Measurements from ENCODE around the gene ZDHHC7. TPM values are rescaled to one million over a fixed set of nuclear protein-coding genes. Genes with fewer than 3 reads are reported as not detected.

The ZDHHC7 gene
- total RNA-seq, 3 donors from 2014 or later: 38.7 to 69.6 (median 41.1) TPM

DNA sequence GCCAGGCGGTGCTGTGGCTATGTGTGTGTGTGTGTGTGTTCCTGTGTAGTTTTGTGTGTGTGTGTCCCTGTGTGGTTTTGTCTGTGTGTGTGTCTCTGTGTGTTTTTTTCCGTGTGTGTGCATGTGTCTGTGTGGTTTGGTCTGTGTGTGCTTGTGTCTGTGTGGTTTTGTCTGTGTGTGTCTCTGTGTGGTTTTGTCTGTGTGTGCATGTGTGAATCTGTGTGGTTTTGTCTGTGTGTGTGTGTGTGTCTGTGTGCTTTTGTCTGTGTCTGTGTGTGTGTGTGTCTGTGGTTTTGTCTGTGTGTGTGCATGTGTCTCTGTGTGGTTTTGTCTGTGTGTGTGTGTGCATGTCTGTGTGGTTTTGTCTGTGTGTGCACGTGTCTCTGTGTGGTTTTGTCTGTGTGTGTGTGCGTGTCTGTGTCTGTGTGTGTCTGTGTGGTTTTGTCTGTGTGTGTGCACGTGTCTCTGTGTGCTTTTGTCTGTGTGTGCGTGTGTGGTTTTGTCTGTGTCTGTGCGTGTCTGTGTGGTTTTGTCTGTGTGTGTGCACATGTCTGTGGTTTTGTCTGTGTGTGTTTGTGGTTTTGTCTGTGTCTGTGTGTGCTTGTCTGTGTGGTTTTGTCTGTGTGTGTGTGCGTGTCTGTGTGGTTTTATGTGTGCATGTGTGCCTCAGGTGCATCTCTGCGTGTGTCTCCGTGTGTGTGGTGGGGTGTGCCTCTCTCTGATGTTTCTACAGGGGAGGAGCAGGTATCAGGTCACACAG, 62.3 kb downstream of the ZDHHC7 start:
- intact Hi-C loops (cut with DNase I; ENCODE audit: low total_unique reads): no loop called here
- Histone ChIP-seq H3K4me1 (no peaks in the 10 kb centered on the region), H3K9me3 (no peaks in the 10 kb centered on the region), H3K4me3 (no peak overlapping the region), H3K36me3 (no peaks in the 10 kb centered on the region), H3K27me3 (no peaks in the 10 kb centered on the region), H3K27ac (no peak overlapping the region)
- no peak for DNase-seq (ENCODE audit: low spot score in 2 of 2)
- TF ChIP-seq POLR2AphosphoS5 (IDR thresholded peaks at IDR 0.05): no peak
- TF ChIP-seq, protein P1, sequence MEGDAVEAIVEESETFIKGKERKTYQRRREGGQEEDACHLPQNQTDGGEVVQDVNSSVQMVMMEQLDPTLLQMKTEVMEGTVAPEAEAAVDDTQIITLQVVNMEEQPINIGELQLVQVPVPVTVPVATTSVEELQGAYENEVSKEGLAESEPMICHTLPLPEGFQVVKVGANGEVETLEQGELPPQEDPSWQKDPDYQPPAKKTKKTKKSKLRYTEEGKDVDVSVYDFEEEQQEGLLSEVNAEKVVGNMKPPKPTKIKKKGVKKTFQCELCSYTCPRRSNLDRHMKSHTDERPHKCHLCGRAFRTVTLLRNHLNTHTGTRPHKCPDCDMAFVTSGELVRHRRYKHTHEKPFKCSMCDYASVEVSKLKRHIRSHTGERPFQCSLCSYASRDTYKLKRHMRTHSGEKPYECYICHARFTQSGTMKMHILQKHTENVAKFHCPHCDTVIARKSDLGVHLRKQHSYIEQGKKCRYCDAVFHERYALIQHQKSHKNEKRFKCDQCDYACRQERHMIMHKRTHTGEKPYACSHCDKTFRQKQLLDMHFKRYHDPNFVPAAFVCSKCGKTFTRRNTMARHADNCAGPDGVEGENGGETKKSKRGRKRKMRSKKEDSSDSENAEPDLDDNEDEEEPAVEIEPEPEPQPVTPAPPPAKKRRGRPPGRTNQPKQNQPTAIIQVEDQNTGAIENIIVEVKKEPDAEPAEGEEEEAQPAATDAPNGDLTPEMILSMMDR (IDR thresholded peaks at IDR 0.05): no peak
- no peak for TF ChIP-seq POLR2A (IDR thresholded peaks at IDR 0.05)

DNA sequence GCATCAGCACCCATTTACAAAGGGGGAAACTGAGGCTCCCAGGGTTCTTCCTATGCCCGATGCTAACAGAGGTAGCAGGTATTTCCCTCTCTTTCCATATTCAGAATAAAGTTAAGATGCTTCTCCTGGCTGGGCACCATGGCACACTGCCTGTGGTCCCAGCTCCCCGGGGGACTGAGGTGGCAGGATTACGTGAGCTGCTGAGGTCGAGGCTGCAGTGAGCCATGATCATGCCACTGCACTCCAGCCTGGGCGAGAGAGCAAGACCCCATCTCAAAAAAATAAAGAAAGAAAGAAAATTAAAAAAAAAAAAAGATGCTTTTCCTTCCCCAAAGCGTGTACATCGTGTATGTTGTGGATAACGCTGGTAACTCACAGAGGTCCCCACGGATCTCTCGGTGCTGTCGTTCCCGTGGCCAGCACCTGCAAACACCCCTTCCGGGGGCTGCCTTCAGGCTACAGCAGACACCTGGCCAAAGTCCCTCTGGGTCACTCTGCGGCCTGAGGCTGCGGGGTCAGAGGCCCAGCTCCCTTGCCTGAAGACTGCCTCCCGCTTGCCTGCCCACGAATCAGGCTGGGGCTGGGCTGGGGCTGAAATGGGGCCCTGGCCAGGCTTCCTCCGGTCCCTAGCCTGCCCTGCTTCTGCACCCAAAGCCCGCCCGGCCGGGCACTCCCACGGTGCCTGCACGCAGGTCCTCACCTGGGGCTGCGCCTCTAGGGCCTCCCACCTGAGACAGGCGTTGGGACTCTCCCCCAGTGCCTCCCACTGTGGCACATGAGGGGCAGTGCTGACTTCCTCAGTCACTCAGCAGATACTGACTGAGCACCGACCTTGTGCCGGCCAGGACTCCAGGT, 63.1 kb downstream of the ZDHHC7 start:
- no peaks in the 10 kb centered on the region for H3K4me1 ChIP-seq
- intact Hi-C loops (cut with DNase I; ENCODE audit: low total_unique reads): no loop called here
- no peak for DNase-seq (ENCODE audit: low spot score in 2 of 2)
- peaks cover 0 to 1% of the 10 kb centered on the region in 2 donors for H3K9me3 ChIP-seq
- TF ChIP-seq POLR2A (IDR thresholded peaks at IDR 0.05) (no peak), POLR2AphosphoS5 (IDR thresholded peaks at IDR 0.05) (no peak)
- TF ChIP-seq, protein P1 (IDR thresholded peaks at IDR 0.05): no peak
- no peaks in the 10 kb centered on the region for H3K36me3 ChIP-seq
- H3K27me3 ChIP-seq: no peaks in the 10 kb centered on the region
- H3K27ac ChIP-seq: no peak overlapping the region
- H3K4me3 ChIP-seq: no peak overlapping the region

DNA sequence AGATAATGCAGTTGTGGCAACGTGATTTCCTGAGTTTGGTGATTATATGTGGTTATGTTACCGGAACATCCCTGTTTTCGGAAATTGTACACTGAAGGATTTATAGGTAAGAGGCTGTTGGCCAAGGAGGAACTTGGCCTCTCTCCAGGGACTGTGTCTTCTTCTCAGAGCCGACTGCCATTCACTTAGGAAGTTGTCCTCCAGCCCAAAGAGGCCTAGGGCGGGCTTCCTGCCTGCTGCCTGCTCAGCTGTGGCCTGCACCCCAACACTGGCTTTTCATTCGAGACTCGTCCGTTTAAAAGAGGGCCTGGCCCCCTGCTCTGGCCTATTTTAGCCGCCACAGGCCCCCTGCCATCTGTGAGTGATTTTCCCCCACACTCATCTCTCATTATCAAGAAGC, 64.3 kb downstream of the ZDHHC7 start:
- H3K27ac ChIP-seq: no peak overlapping the region
- H3K4me1 ChIP-seq: no peaks in the 10 kb centered on the region
- no peak overlapping the region for H3K4me3 ChIP-seq
- intact Hi-C loops (cut with DNase I; ENCODE audit: low total_unique reads): no loop called here
- peaks cover 0 to 4% of the 10 kb centered on the region in 2 donors for H3K9me3 ChIP-seq
- TF ChIP-seq, protein P1 (IDR thresholded peaks at IDR 0.05): no peak
- no peak for TF ChIP-seq POLR2A (IDR thresholded peaks at IDR 0.05)
- no peak for TF ChIP-seq POLR2AphosphoS5 (IDR thresholded peaks at IDR 0.05)
- H3K36me3 ChIP-seq: no peaks in the 10 kb centered on the region
- no peaks in the 10 kb centered on the region for H3K27me3 ChIP-seq
- DNase-seq (ENCODE audit: low spot score in 2 of 2): peak in 1 of 2 donors; percentile 62

DNA sequence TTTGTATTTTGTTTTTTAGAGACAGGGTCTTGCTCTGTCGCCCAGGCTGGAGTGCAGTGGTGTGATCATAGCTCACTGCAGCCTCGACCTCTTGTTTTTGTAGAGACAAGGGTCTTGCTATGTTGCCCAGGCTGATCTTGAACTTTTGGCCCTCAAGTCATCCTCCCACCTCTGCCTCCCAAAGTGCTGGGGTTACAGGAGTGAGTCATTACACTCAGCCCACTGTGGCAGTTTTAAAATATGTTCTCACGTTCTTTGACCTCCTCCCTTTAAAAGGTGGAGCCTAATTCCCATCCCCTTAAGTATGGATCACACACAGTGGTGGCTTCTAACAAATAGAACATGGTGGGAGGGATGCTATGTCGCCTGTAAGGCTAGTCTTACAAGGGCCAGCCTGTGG, 67.7 kb downstream of the ZDHHC7 start:
- DNase-seq (ENCODE audit: low spot score in 2 of 2): no peak
- no peak overlapping the region for H3K4me3 ChIP-seq
- intact Hi-C loops (cut with DNase I; ENCODE audit: low total_unique reads): no loop called here
- peaks cover 0 to 4% of the 10 kb centered on the region in 2 donors for H3K9me3 ChIP-seq
- TF ChIP-seq, protein P1 (IDR thresholded peaks at IDR 0.05): no peak
- TF ChIP-seq POLR2AphosphoS5 (IDR thresholded peaks at IDR 0.05) (no peak), POLR2A (IDR thresholded peaks at IDR 0.05) (no peak)
- H3K4me1 ChIP-seq: no peaks in the 10 kb centered on the region
- no peak overlapping the region for H3K27ac ChIP-seq
- H3K36me3 ChIP-seq: no peaks in the 10 kb centered on the region
- no peaks in the 10 kb centered on the region for H3K27me3 ChIP-seq

DNA sequence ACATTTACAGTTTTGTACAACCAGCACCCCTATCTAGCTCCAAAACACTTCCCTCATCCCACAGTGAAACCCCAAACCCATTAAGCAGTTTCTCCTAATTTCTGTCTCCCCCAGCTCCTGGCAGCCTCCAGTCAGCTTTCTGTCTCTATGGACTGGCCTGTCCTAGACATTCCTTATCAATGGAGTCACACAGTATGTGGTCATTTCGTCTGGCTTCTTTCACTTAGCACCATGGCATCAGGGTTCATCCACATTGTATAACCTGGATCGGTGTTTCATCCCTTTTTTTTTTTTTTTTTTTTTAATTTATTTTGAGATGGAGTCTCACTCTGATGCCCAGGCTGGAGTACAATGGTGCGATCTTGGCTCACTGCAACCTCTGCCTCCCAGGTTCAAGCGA, 68.5 kb downstream of the ZDHHC7 start:
- Histone ChIP-seq H3K27me3 (no peaks in the 10 kb centered on the region), H3K36me3 (no peaks in the 10 kb centered on the region), H3K9me3 (peaks cover 0 to 4% of the 10 kb centered on the region in 2 donors), H3K27ac (no peak overlapping the region), H3K4me1 (no peaks in the 10 kb centered on the region), H3K4me3 (no peak overlapping the region)
- no peak for DNase-seq (ENCODE audit: low spot score in 2 of 2)
- intact Hi-C loops (cut with DNase I; ENCODE audit: low total_unique reads): no loop called here
- no peak for TF ChIP-seq POLR2A (IDR thresholded peaks at IDR 0.05)
- TF ChIP-seq, protein P1 (IDR thresholded peaks at IDR 0.05): no peak
- no peak for TF ChIP-seq POLR2AphosphoS5 (IDR thresholded peaks at IDR 0.05)
